Omental fat pad (tissue), 4 donors: ENCODE measurements around the gene LRP2. TPM values are rescaled to one million over a fixed set of nuclear protein-coding genes. Genes with fewer than 3 reads are reported as not detected.

ENCODE experiments used
- ATAC-seq: fragments of 150-250 bp; one replicate; pipeline ENCODE4 v1.9.1; 2016; ENCODE audit warnings: mild to moderate bottlenecking, moderate library complexity; ENCODE audit not compliant: low FRiP score
- DNase-seq: peaks from one replicate; pipeline ENCODE4 v3.0.0-alpha.2; 2019; ENCODE audit warnings: low spot score
- CTCF ChIP-seq, 3 donors: fragments of 450-650 bp; IDR thresholded peaks; one replicate each; pipeline ENCODE4 v1.5.1; 2016 to 2017; ENCODE audit warnings: antibody characterized with exemption in 3 of 3, mild to moderate bottlenecking in 3 of 3, moderate library complexity in 2 of 3
- total RNA-seq, 4 donors: library from RNA; depleted of rRNA; stranded (reverse); fragments of >200 nt; gene quantifications; one replicate each; pipeline ENCODE4 v1.1.0, GENCODE V29; 2016

LRP2 gene
- total RNA-seq, 4 donors from 2014 or later, result 12.2 to 58.3 (median 14.1) TPM; not detected in 1

DNA sequence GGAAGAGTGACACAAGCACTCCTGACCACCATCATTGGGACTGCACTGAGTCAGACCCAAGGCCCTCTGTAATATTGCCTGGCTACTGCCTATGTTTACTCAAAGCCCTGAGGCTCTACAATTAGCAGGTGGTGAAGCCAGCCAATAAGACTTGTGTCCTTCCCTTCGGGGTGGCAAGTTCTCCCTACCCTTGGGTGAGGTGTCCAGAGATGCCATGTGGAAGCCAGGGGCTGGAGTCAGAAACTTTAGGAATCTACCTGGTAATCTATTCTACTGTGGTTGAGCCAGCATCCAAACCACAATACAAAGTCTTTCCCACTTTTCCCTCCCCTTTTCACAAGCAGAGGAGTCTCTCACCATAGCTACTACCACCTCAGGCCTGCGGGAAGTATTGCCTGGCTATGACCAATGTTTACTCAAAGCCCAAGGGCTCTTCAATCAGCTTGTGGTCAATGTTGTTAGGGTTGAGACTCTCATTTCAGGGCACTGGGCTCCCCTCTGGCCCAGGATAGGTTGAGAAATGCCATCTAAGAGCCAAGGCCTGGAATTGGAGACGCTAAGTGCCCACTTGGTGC is 275.4 kb downstream of the LRP2 start:
- ATAC-seq, result no peak
- no peak for TF ChIP-seq CTCF (IDR thresholded peaks at IDR 0.05)
- no peak for DNase-seq

DNA sequence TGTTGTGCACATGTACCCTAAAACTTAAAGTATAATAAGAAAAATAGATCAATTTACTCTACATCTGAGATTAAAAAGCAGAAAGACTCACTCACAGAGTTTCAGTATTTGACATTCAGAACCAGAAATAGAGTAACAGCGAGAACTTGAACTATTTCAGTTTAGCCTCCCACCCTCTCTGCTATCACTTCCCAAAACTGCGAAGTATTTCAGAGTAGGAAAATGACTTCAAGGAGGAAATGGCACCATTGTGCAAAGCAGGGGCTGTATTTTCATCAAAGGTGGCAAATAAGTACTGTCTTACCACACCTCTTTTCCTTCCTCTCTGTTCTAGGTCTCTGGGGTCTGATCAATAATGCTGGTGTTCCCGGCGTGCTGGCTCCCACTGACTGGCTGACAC is 279.3 kb downstream of the LRP2 start:
- DNase-seq (no peak), ATAC-seq (no peak)
- no peak for TF ChIP-seq CTCF (IDR thresholded peaks at IDR 0.05)

DNA sequence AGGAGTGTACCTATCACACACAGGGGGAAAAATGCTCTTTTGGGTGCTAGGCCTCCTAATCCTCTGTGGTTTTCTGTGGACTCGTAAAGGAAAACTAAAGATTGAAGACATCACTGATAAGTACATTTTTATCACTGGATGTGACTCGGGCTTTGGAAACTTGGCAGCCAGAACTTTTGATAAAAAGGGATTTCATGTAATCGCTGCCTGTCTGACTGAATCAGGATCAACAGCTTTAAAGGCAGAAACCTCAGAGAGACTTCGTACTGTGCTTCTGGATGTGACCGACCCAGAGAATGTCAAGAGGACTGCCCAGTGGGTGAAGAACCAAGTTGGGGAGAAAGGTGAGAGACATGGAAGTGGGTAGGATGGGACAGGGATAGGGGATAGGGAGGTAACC is 280.8 kb downstream of the LRP2 start:
- TF ChIP-seq CTCF (IDR thresholded peaks at IDR 0.05), result no peak

DNA sequence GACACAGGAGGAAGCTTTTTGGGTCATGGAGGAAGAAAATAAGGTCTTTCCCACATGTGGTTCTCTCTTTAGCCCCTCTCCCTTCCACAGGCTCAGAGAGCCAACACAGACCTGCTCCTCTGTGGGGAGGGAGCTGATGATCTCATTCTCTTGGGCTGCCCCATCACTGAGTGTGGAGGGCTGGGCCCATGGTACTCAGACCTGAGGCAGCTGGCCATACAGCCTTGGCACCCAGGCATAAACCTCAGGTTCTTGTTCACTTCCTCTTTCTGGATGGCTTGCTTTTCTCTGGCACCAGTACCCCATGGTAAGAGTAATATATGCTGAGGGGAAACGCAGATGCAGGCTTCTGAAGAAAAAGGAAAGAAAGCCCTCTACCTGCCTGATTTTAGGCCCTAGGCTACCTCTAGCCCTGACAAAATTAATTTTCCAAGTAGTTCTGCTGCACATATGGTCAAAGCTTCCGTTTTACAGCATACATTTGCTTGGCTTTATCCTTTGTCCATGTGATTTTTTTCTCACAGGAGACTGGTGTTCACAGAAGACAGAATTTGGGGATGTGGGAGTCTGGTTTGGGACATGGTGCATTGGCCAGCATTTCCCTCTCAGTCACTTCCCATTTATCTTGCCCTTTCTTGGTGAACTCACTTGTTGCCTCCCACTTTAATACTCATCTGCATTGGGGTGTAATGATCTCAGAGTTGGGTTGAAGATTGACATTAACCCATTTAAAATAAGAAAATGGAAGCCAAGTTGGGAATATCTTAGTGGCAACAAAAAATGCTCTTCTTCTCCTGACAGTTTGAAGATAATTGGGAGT is 281.9 kb downstream of the LRP2 start:
- no peak for DNase-seq
- ATAC-seq, result peak; percentile 14
- TF ChIP-seq CTCF (IDR thresholded peaks at IDR 0.05), result no peak

More for the DNA sequence above, 280.8 kb downstream of the LRP2 start:
- ATAC-seq (no peak), DNase-seq (no peak)

- ATAC-seq (no peak), DNase-seq (no peak)
- no peak for TF ChIP-seq CTCF (IDR thresholded peaks at IDR 0.05)
Measured at GRCh38 chr2:169077674-169078240, 284.6 kb downstream of the LRP2 start.

Other genes with a start within 250 kb of the LRP2 start
- gene BBS5, start 117.0 kb upstream of the LRP2 start, total RNA-seq, result 10 to 100 TPM in 1 of 4 donors, 1 to 10 TPM in 3; 4.3 to 11.3 (median 6.0) TPM
- 1 to 10 TPM in 1 of 4 donors, under 1 TPM in 2, not detected in 1; 0.19 to 1.4 (median 0.72) TPM for gene KLHL41, start 147.2 kb upstream of the LRP2 start, total RNA-seq
- 10 to 100 TPM; 11.7 to 23.1 (median 16.9) TPM for gene FASTKD1, start 211.3 kb upstream of the LRP2 start, total RNA-seq
- gene PPIG, start 221.8 kb upstream of the LRP2 start, total RNA-seq, result 10 to 100 TPM; 30.2 to 32.5 (median 30.7) TPM